HepG2 (cell line): ENCODE measurements around the gene TRNP1. TPM values are rescaled to one million over a fixed set of nuclear protein-coding genes. Genes with fewer than 3 reads are reported as not detected.

Source experiments
- ATAC-seq: fragments of 200-7000 bp; cut with Tn5 transposase; 3 replicates; pipeline ENCODE4 v1.9.1; 2020; ENCODE audit warnings: mild to moderate bottlenecking, moderate library complexity
- BruUV-seq: library from RNA; stranded (reverse); fragments of 400-500 nt; replicated peaks from 2 replicates; lab custom pipeline; 2021; lab: Mats Ljungman, UMichigan
- CTCF ChIA-PET: fragments of 300-600 bp; formaldehyde crosslinking; extraction: SDS; loops from one replicate; lab custom pipeline; 2021; ENCODE audit warnings: low total read pairs, inconsistent platforms, low intra/inter-chr PET ratio; lab: Yijun Ruan, JAX
- POLR2A ChIA-PET: fragments of 350-600 bp; sonication (Branson Sonifier 250); formaldehyde crosslinking; loops from one replicate; lab custom pipeline; 2020; ENCODE audit warnings: antibody characterized with exemption, inconsistent platforms; lab: Yijun Ruan, JAX
- DNase-seq: peaks from one replicate; pipeline ENCODE4 v3.0.0-alpha.2; 2015; ENCODE audit warnings: low spot score
- FAIRE-seq: peaks from 3 replicates; lab custom pipeline; 2011; peaks lifted over from hg19 to GRCh38; lab: Jason Lieb, UNC
- H2AFZ ChIP-seq: one replicate; pipeline ENCODE4 v1.6.1; 2011; ENCODE audit warnings: low read length, inconsistent platforms
- H3K27ac ChIP-seq: fragments of 300-600 bp; 3 replicates; pipeline ENCODE4 v1.8.0; 2011; ENCODE audit warnings: mixed run types, mild to moderate bottlenecking, mixed read lengths, low read length, inconsistent platforms; ENCODE audit not compliant: insufficient read depth; ENCODE audit errors: extremely low read length
- H3K27me3 ChIP-seq, 2 experiments: fragments of 200-600 bp in 1 of 2; 2 replicates in 1 of 2; 3 replicates in 1 of 2; pipeline versions ENCODE4 v1.6.0 to v1.8.0; 2011; ENCODE audit warnings: low read length in 2 of 2, mild to moderate bottlenecking in 2 of 2, moderate library complexity in 2 of 2, inconsistent platforms in 1 of 2; ENCODE audit not compliant: insufficient read depth in 2 of 2, control insufficient read depth in 1 of 2
- H3K36me3 ChIP-seq, 2 experiments: fragments of 200-600 bp in 1 of 2; replicated peaks in 1 of 2; 2 replicates in 1 of 2; 3 replicates in 1 of 2; pipeline versions ENCODE4 v1.5.1 to v1.8.0; 2011; ENCODE audit warnings: low read length in 2 of 2, inconsistent platforms in 1 of 2; ENCODE audit not compliant: insufficient read depth in 2 of 2, control insufficient read depth in 1 of 2
- H3K4me1 ChIP-seq: 2 replicates; pipeline ENCODE4 v1.5.1; 2012; ENCODE audit warnings: low read length, inconsistent platforms; ENCODE audit not compliant: insufficient read depth
- H3K4me2 ChIP-seq: 2 replicates; pipeline ENCODE4 v1.6.0; 2011; ENCODE audit warnings: low read depth, low read length, inconsistent platforms
- H3K4me3 ChIP-seq, 3 experiments: fragments of 200-600 bp in 1 of 3; sonication (generic), shearing (Covaris generic) in 1 of 3; replicated peaks in 1 of 3; 2 replicates each; pipeline ENCODE4 v1.5.1; 2011 to 2016; ENCODE audit warnings: low read length in 3 of 3, inconsistent platforms in 2 of 3, low read depth in 2 of 3, mild to moderate bottlenecking in 2 of 3, control low read depth in 1 of 3, mixed read lengths in 1 of 3; ENCODE audit not compliant: insufficient read depth in 1 of 3
- H3K79me2 ChIP-seq: one replicate; pipeline ENCODE4 v1.6.1; 2011; ENCODE audit warnings: low read length, inconsistent platforms; ENCODE audit not compliant: insufficient read depth
- H3K9ac ChIP-seq: 2 replicates; pipeline ENCODE4 v1.6.0; 2011; ENCODE audit warnings: mild to moderate bottlenecking, low read depth, low read length, inconsistent platforms; ENCODE audit not compliant: insufficient read depth
- H3K9me3 ChIP-seq: 2 replicates; pipeline ENCODE4 v1.5.1; 2012; ENCODE audit warnings: mild to moderate bottlenecking, low read length
- H4K20me1 ChIP-seq: 2 replicates; pipeline ENCODE4 v1.6.0; 2011; ENCODE audit warnings: inconsistent platforms, mild to moderate bottlenecking, low read length, moderate library complexity; ENCODE audit not compliant: insufficient read depth
- DPF2 ChIP-seq: sonication (generic); formaldehyde crosslinking; IDR thresholded peaks from 2 replicates; pipeline ENCODE4 v1.4.0; 2020; ENCODE audit warnings: mild to moderate bottlenecking, low read depth, missing genetic modification reagents, borderline replicate concordance
- DR1 ChIP-seq: sonication (generic); formaldehyde crosslinking; IDR thresholded peaks from 2 replicates; pipeline ENCODE4 v1.8.0; 2021; ENCODE audit warnings: mild to moderate bottlenecking, missing genetic modification reagents, inconsistent platforms
- POLR2AphosphoS2 ChIP-seq: IDR thresholded peaks from 2 replicates; pipeline ENCODE4 v1.6.1; 2011; ENCODE audit warnings: low read depth, low read length, improper control_type of control experiment
- WGBS: methylation state at CpG from one replicate; pipeline ENCODE4 v1.1.6; 2017; ENCODE audit warnings: low lambda C conversion rate; 5-methylcytosine and 5-hydroxymethylcytosine counted together
- in situ Hi-C: cut with HindIII; loops from 2 replicates; pipeline ENCODE4 v1.10.0; 2017; ENCODE audit warnings: low pct_unique_long_range_greater_than_20kb; ENCODE audit not compliant: extremely low pct_ligation_motif_present
- intact Hi-C: fragments of 100-400 bp; cut with micrococcal nuclease; formaldehyde crosslinking; loops from one replicate; pipeline ENCODE4 v1.10.0; 2022; ENCODE audit not compliant: unreplicated experiment
- polyA plus RNA-seq, 8 experiments: library from polyadenylated mRNA; depleted of rRNA in 3 of 8; stranded (reverse) in 7 of 8; unstranded in 1 of 8; fragments of >200 nt; fragmentation: Illumina TruSeq in 4 of 8; extraction: Trizol in 4 of 8; gene quantifications; 2 replicates each; pipeline versions ENCODE4 v1.2.1 to v1.2.3, GENCODE V29; 2011 to 2016; ENCODE audit warnings: low read depth in 4 of 8, missing spikeins in 1 of 8, mixed read lengths in 1 of 8; ENCODE audit not compliant: insufficient read depth in 1 of 8
- total RNA-seq, 5 experiments: library from RNA; depleted of rRNA; stranded (reverse); fragments of >200 nt; fragmentation: Illumina TruSeq; extraction: Trizol; gene quantifications; 2 replicates each; pipeline ENCODE4 v1.2.3, GENCODE V29; 2016; ENCODE audit warnings: low read depth in 1 of 5
- TF ChIP-seq, protein P1 (sequence below): sonication (generic); formaldehyde crosslinking; IDR thresholded peaks from 2 replicates; pipeline ENCODE4 v1.5.1; 2020; ENCODE audit warnings: mild to moderate bottlenecking, missing genetic modification reagents, moderate library complexity
- TF ChIP-seq, protein P2 (sequence below): sonication (generic); formaldehyde crosslinking; IDR thresholded peaks from 2 replicates; pipeline ENCODE4 v1.5.0; 2020; ENCODE audit warnings: mild to moderate bottlenecking, missing genetic modification reagents, moderate library complexity
- TF ChIP-seq, protein P3 (sequence below): sonication (generic); formaldehyde crosslinking; IDR thresholded peaks from 2 replicates; pipeline ENCODE4 v1.4.0; 2020; ENCODE audit warnings: missing genetic modification reagents

Gene TRNP1
- total and polyA plus RNA-seq, 2 of the 13 experiments (the other 11 are each of a cell fraction or from before 2014, with no cell fraction given): 42.0 to 158 TPM

DNA sequence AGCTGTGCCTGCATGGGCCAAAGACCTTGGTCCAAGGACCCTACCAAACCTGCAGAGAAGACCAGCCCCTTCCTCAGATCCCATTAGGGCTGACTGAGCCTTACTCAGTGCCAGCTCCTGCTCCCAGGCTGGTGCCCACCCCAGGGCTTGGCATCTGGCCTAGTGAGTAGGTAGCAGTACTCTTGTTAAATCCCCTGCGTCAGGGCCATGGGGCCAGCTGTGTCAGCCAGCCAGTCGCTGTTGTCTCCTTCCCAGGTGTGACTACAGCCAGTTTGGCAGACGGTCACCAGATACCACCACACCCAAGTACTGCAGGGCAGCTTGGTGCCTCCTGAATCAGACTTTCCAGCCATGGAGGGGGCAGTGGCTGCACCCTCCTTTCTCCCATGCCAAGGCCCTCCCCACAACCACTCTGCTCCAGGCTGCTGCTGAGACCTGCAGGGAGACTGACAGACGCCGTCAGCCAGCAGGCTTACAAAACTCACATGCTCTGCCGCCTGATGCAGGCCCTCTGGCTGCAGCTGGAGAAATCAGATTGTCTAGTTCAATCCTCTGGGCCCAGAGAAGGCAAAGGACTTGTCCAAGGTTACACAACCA, 16.2 kb downstream of the TRNP1 start:
- H3K79me2 ChIP-seq: no peaks in the 10 kb centered on the region
- H3K9me3 ChIP-seq: no peaks in the 10 kb centered on the region

More for the DNA sequence above, 16.2 kb downstream of the TRNP1 start:
- TF ChIP-seq POLR2AphosphoS2 (no peak), DPF2 (no peak), DR1 (CRISPR knock-in tag) (no peak)
- TF ChIP-seq, protein P1, sequence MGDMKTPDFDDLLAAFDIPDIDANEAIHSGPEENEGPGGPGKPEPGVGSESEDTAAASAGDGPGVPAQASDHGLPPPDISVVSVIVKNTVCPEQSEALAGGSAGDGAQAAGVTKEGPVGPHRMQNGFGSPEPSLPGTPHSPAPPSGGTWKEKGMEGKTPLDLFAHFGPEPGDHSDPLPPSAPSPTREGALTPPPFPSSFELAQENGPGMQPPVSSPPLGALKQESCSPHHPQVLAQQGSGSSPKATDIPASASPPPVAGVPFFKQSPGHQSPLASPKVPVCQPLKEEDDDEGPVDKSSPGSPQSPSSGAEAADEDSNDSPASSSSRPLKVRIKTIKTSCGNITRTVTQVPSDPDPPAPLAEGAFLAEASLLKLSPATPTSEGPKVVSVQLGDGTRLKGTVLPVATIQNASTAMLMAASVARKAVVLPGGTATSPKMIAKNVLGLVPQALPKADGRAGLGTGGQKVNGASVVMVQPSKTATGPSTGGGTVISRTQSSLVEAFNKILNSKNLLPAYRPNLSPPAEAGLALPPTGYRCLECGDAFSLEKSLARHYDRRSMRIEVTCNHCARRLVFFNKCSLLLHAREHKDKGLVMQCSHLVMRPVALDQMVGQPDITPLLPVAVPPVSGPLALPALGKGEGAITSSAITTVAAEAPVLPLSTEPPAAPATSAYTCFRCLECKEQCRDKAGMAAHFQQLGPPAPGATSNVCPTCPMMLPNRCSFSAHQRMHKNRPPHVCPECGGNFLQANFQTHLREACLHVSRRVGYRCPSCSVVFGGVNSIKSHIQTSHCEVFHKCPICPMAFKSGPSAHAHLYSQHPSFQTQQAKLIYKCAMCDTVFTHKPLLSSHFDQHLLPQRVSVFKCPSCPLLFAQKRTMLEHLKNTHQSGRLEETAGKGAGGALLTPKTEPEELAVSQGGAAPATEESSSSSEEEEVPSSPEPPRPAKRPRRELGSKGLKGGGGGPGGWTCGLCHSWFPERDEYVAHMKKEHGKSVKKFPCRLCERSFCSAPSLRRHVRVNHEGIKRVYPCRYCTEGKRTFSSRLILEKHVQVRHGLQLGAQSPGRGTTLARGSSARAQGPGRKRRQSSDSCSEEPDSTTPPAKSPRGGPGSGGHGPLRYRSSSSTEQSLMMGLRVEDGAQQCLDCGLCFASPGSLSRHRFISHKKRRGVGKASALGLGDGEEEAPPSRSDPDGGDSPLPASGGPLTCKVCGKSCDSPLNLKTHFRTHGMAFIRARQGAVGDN: peak; percentile 29; the same call in 1 of the 2 replicates
- TF ChIP-seq, protein P2, sequence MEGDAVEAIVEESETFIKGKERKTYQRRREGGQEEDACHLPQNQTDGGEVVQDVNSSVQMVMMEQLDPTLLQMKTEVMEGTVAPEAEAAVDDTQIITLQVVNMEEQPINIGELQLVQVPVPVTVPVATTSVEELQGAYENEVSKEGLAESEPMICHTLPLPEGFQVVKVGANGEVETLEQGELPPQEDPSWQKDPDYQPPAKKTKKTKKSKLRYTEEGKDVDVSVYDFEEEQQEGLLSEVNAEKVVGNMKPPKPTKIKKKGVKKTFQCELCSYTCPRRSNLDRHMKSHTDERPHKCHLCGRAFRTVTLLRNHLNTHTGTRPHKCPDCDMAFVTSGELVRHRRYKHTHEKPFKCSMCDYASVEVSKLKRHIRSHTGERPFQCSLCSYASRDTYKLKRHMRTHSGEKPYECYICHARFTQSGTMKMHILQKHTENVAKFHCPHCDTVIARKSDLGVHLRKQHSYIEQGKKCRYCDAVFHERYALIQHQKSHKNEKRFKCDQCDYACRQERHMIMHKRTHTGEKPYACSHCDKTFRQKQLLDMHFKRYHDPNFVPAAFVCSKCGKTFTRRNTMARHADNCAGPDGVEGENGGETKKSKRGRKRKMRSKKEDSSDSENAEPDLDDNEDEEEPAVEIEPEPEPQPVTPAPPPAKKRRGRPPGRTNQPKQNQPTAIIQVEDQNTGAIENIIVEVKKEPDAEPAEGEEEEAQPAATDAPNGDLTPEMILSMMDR (CRISPR knock-in tag): peak; percentile 21; the same call in 1 of the 2 replicates
- TF ChIP-seq, protein P3, sequence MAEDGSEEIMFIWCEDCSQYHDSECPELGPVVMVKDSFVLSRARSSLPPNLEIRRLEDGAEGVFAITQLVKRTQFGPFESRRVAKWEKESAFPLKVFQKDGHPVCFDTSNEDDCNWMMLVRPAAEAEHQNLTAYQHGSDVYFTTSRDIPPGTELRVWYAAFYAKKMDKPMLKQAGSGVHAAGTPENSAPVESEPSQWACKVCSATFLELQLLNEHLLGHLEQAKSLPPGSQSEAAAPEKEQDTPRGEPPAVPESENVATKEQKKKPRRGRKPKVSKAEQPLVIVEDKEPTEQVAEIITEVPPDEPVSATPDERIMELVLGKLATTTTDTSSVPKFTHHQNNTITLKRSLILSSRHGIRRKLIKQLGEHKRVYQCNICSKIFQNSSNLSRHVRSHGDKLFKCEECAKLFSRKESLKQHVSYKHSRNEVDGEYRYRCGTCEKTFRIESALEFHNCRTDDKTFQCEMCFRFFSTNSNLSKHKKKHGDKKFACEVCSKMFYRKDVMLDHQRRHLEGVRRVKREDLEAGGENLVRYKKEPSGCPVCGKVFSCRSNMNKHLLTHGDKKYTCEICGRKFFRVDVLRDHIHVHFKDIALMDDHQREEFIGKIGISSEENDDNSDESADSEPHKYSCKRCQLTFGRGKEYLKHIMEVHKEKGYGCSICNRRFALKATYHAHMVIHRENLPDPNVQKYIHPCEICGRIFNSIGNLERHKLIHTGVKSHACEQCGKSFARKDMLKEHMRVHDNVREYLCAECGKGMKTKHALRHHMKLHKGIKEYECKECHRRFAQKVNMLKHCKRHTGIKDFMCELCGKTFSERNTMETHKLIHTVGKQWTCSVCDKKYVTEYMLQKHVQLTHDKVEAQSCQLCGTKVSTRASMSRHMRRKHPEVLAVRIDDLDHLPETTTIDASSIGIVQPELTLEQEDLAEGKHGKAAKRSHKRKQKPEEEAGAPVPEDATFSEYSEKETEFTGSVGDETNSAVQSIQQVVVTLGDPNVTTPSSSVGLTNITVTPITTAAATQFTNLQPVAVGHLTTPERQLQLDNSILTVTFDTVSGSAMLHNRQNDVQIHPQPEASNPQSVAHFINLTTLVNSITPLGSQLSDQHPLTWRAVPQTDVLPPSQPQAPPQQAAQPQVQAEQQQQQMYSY (CRISPR knock-in tag): no peak
- TF ChIP-seq, all 625 proteins: peak for 2
- Histone ChIP-seq H4K20me1 (no peaks in the 10 kb centered on the region), H3K9ac (no peak overlapping the region), H3K4me3 (no peak overlapping the region), H3K4me2 (no peak overlapping the region), H3K4me1 (peaks cover 45% of the 10 kb centered on the region), H3K36me3 (no peaks in the 10 kb centered on the region), H3K27me3 (peaks cover 2 to 22% of the 10 kb centered on the region in 2 experiments; a peak in 4 of 5 replicates), H3K27ac (no peak overlapping the region), H2AFZ (no peak overlapping the region)
- DNase-seq (no peak), ATAC-seq (peak; percentile 2; the same call in 1 of the 3 replicates), FAIRE-seq (no peak)
- intact Hi-C loops (no loop called here), in situ Hi-C loops (no loop called here)
- no TSS peak for BruUV-seq
- 8% methylated on average over 3 of the region's 6 CpGs for WGBS
- ChIA-PET CTCF (no interaction called here), POLR2A (interaction anchor here (0.6 to 1.4 kb wide), 3 partner anchors 8 to 18 kb away, joined by 3 to 4 read pairs (median 3); partner anchors contain the start of gene TRNP1)
